ENCODE data around the gene UNC13D. TPM values are rescaled to one million over a fixed set of nuclear protein-coding genes. Genes with fewer than 3 reads are reported as not detected.

The UNC13D gene
- total RNA-seq, 4 donors from 2014 or later, result 5.9 to 10.0 (median 9.0) TPM

- no peaks in the 10 kb centered on the region for H3K9me3 ChIP-seq
- H3K27ac ChIP-seq (replicated peaks in 1 of 4), result peak overlapping the region; percentile 73 to 84 (median 78)
- peaks cover 0 to 65% (median 42%) of the 10 kb centered on the region in 4 donors for H3K36me3 ChIP-seq
- 12% methylated on average over 3 of the region's 11 CpGs for WGBS
- H3K4me3 ChIP-seq, result peak overlapping the region; percentile 48 to 53 (median 49)
- no peak for TF ChIP-seq EP300 (IDR thresholded peaks at IDR 0.05)
- peaks cover 31 to 41% (median 36%) of the 10 kb centered on the region in 4 donors for H3K4me1 ChIP-seq
- DNase-seq (ENCODE audit: extremely low spot score), result no peak
- intact Hi-C loops (cut with DNase I), result loop anchor here (10.0 kb wide), 1 partner anchor 63 kb away; the partner anchor contains the start of gene GALK1
- H3K27me3 ChIP-seq, result no peaks in the 10 kb centered on the region
Measured at GRCh38 chr17:75828076-75828400, 16.2 kb downstream of the UNC13D start.

- H3K9me3 ChIP-seq, result no peaks in the 10 kb centered on the region
- H3K4me1 ChIP-seq, result peaks cover 28 to 40% (median 32%) of the 10 kb centered on the region in 4 donors
- TF ChIP-seq POLR2AphosphoS5 (IDR thresholded peaks at IDR 0.05) (peak; percentile 66), EP300 (IDR thresholded peaks at IDR 0.05) (no peak), CTCF (IDR thresholded peaks at IDR 0.05) (peak; percentile 69 to 78 (median 71))
- no peak for DNase-seq (ENCODE audit: extremely low spot score)
- no peaks in the 10 kb centered on the region for H3K27me3 ChIP-seq
- WGBS, result 25% methylated on average over 7 of the region's 21 CpGs
- peak overlapping the region; percentile 73 to 84 (median 78) for H3K27ac ChIP-seq (replicated peaks in 1 of 4)
- peak overlapping the region; percentile 48 to 53 (median 49) for H3K4me3 ChIP-seq
- intact Hi-C loops (cut with DNase I), result loop anchor here (10.0 kb wide), 1 partner anchor 63 kb away; the partner anchor contains the start of gene GALK1
- peaks cover 0 to 70% (median 48%) of the 10 kb centered on the region in 4 donors for H3K36me3 ChIP-seq
Measured at GRCh38 chr17:75827308-75828075, 16.7 kb downstream of the UNC13D start.

- TF ChIP-seq POLR2AphosphoS5 (IDR thresholded peaks at IDR 0.05) (no peak), EP300 (IDR thresholded peaks at IDR 0.05) (no peak), CTCF (IDR thresholded peaks at IDR 0.05) (no peak), POLR2A (IDR thresholded peaks at IDR 0.05; ENCODE audit: low read depth) (no peak)
- H3K4me1 ChIP-seq, result peaks cover 26 to 45% (median 34%) of the 10 kb centered on the region in 4 donors
- peaks cover 0 to 78% (median 55%) of the 10 kb centered on the region in 4 donors for H3K36me3 ChIP-seq
- no peak overlapping the region for H3K4me3 ChIP-seq
- DNase-seq (ENCODE audit: extremely low spot score), result no peak
- H3K9me3 ChIP-seq, result no peaks in the 10 kb centered on the region
- WGBS, result 59% methylated on average over 11 of the region's 14 CpGs
- H3K27ac ChIP-seq (replicated peaks in 1 of 4), result peak overlapping the region; percentile 73 to 84 (median 78)
- intact Hi-C loops (cut with DNase I), result loop anchor here (10.0 kb wide), 1 partner anchor 62 kb away; the partner anchor contains the start of gene GALK1
- no peaks in the 10 kb centered on the region for H3K27me3 ChIP-seq
Measured at GRCh38 chr17:75826561-75827307, 17.5 kb downstream of the UNC13D start.

GRCh38 chr17:75825748-75826370 is 18.3 kb downstream of the UNC13D start:
- Histone ChIP-seq H3K4me3 (no peak overlapping the region), H3K36me3 (peaks cover 5 to 79% (median 64%) of the 10 kb centered on the region in 4 donors), H3K27me3 (no peaks in the 10 kb centered on the region), H3K27ac (replicated peaks in 1 of 4) (peak overlapping the region in 3 of 4 donors; percentile 44 to 84 (median 51)), H3K9me3 (no peaks in the 10 kb centered on the region), H3K4me1 (peaks cover 26 to 45% (median 34%) of the 10 kb centered on the region in 4 donors)
- WGBS, result 83% methylated on average over 12 of the region's 12 CpGs
- intact Hi-C loops (cut with DNase I), result loop anchor here (10.0 kb wide), 1 partner anchor 61 kb away; the partner anchor contains the start of gene GALK1
- DNase-seq (ENCODE audit: extremely low spot score), result no peak
- TF ChIP-seq CTCF (IDR thresholded peaks at IDR 0.05) (no peak), POLR2A (IDR thresholded peaks at IDR 0.05; ENCODE audit: low read depth) (no peak), POLR2AphosphoS5 (IDR thresholded peaks at IDR 0.05) (no peak), EP300 (IDR thresholded peaks at IDR 0.05) (no peak)

All from esophagus muscularis mucosa (tissue), 4 donors.